CD4-positive, alpha-beta T cell treated with Interleukin-6 at 100 ng/mL for 8 hours (primary cell): Measurements from ENCODE around the gene ZBTB17.
"Not testable (repeated sequence)": the region's sequence is repeated elsewhere in the genome, so short reads cannot be mapped to it uniquely, and the experiment has no call there.

ENCODE experiments used
- DNase-seq: peaks from one replicate; pipeline ENCODE4 v3.0.0-alpha.2; 2020; ENCODE audit warnings: mixed read lengths, low spot score

The ZBTB17 gene

GRCh38 chr1:16011936-16012589 lies 36.2 kb upstream of the ZBTB17 start:
- DNase-seq = no peak

- DNase-seq = no peak
These were observed 34.9 kb upstream of the ZBTB17 start for GRCh38 chr1:16010837-16011236.

GRCh38 chr1:16009678-16010077 lies 33.8 kb upstream of the ZBTB17 start:
- DNase-seq = no peak

GRCh38 chr1:16009030-16009460 lies 33.1 kb upstream of the ZBTB17 start:
- peak; percentile 59 for DNase-seq

- no peak for DNase-seq
These were observed 31.9 kb upstream of the ZBTB17 start for GRCh38 chr1:16007671-16008341.

GRCh38 chr1:16006552-16007485 lies 30.9 kb upstream of the ZBTB17 start:
- DNase-seq = no peak

- no peak for DNase-seq
These were observed 30.1 kb upstream of the ZBTB17 start for GRCh38 chr1:16006010-16006409.

- DNase-seq = no peak
These were observed 29.7 kb upstream of the ZBTB17 start for GRCh38 chr1:16005597-16005996.

- DNase-seq = not testable (repeated sequence)
These were observed 25.4 kb upstream of the ZBTB17 start for GRCh38 chr1:16001274-16001673.

- DNase-seq = no peak
These were observed 23.0 kb upstream of the ZBTB17 start for GRCh38 chr1:15998929-15999328.

GRCh38 chr1:15997637-15998280 lies 21.9 kb upstream of the ZBTB17 start:
- no peak for DNase-seq

- DNase-seq = no peak
These were observed 21.2 kb upstream of the ZBTB17 start for GRCh38 chr1:15997076-15997585.

GRCh38 chr1:15994590-15995351 lies 18.9 kb upstream of the ZBTB17 start:
- peak; percentile 17 for DNase-seq

GRCh38 chr1:15994081-15994480 lies 18.2 kb upstream of the ZBTB17 start:
- no peak for DNase-seq

- no peak for DNase-seq
These were observed 17.8 kb upstream of the ZBTB17 start for GRCh38 chr1:15993666-15994065.

GRCh38 chr1:15992582-15993500 lies 16.9 kb upstream of the ZBTB17 start:
- DNase-seq = no peak

GRCh38 chr1:15992187-15992553 lies 16.3 kb upstream of the ZBTB17 start:
- no peak for DNase-seq

- no peak for DNase-seq
These were observed 15.7 kb upstream of the ZBTB17 start for GRCh38 chr1:15991427-15992186.

GRCh38 chr1:15989776-15990175 lies 13.9 kb upstream of the ZBTB17 start:
- no peak for DNase-seq
